IMR-90 (cell line): ENCODE measurements around the gene ATP2B1. TPM values are rescaled to one million over a fixed set of nuclear protein-coding genes. Genes with fewer than 3 reads are reported as not detected.

Source experiments
- ATAC-seq: fragments of 200-7000 bp; cut with Tn5 transposase; 2 replicates; pipeline ENCODE4 v1.9.1; 2020; ENCODE audit warnings: low read depth, mild to moderate bottlenecking, moderate library complexity
- BruUV-seq: library from RNA; stranded (reverse); fragments of 400-500 nt; replicated peaks from 2 replicates; lab custom pipeline; 2021; lab: Mats Ljungman, UMichigan
- CTCF ChIA-PET: fragments of 300-600 bp; formaldehyde crosslinking; extraction: SDS; loops from one replicate; lab custom pipeline; 2021; ENCODE audit warnings: antibody characterized with exemption; lab: Yijun Ruan, JAX
- POLR2A ChIA-PET: fragments of 300-600 bp; sonication (Branson Sonifier 250); formaldehyde crosslinking; loops from one replicate; lab custom pipeline; 2022; ENCODE audit warnings: antibody characterized with exemption; ENCODE audit not compliant: unreplicated experiment; lab: Charles Lee
- DNase-seq: peaks from one replicate; pipeline ENCODE4 v3.0.0; 2013
- H2AFZ ChIP-seq: replicated peaks from 2 replicates; pipeline ENCODE3; 2013; ENCODE audit warnings: low read length, mild to moderate bottlenecking; ENCODE audit not compliant: poor library complexity
- H2AK5ac ChIP-seq: 2 replicates; pipeline ENCODE4 v1.6.1; 2013; ENCODE audit warnings: low read depth, low read length, inconsistent platforms
- H2AK9ac ChIP-seq: replicated peaks from 2 replicates; pipeline ENCODE3; 2013; ENCODE audit warnings: mild to moderate bottlenecking, low read depth, low read length, moderate library complexity; ENCODE audit not compliant: poor library complexity
- H2BK120ac ChIP-seq: 2 replicates; pipeline ENCODE4 v1.6.1; 2013; ENCODE audit warnings: low read depth, low read length, inconsistent platforms
- H2BK15ac ChIP-seq: 3 replicates; pipeline ENCODE4 v1.6.1; 2013; ENCODE audit warnings: low read depth, low read length, inconsistent platforms
- H2BK20ac ChIP-seq: 2 replicates; pipeline ENCODE4 v1.6.1; 2013; ENCODE audit warnings: low read depth, mild to moderate bottlenecking, inconsistent platforms, low read length, moderate library complexity
- H2BK5ac ChIP-seq: 2 replicates; pipeline ENCODE4 v1.6.1; 2013; ENCODE audit warnings: mild to moderate bottlenecking, low read depth, low read length, inconsistent platforms; ENCODE audit not compliant: poor library complexity, severe bottlenecking
- H3K14ac ChIP-seq: replicated peaks from 2 replicates; pipeline ENCODE4 v1.6.1; 2013; ENCODE audit warnings: low read depth, low read length, inconsistent platforms
- H3K18ac ChIP-seq: 2 replicates; pipeline ENCODE4 v1.6.1; 2013; ENCODE audit warnings: low read depth, low read length, control low read depth
- H3K23ac ChIP-seq: 2 replicates; pipeline ENCODE4 v1.6.1; 2013; ENCODE audit warnings: low read depth, low read length, inconsistent platforms
- H3K27ac ChIP-seq: 2 replicates; pipeline ENCODE4 v1.5.1; 2013; ENCODE audit warnings: mild to moderate bottlenecking, control low read depth, low read length; ENCODE audit not compliant: insufficient read depth
- H3K27me3 ChIP-seq: 2 replicates; pipeline ENCODE4 v1.6.1; 2013; ENCODE audit warnings: low read length; ENCODE audit not compliant: control insufficient read depth, insufficient read depth
- H3K36me3 ChIP-seq: 2 replicates; pipeline ENCODE4 v1.6.1; 2013; ENCODE audit warnings: low read length, mixed read lengths; ENCODE audit not compliant: control insufficient read depth, insufficient read depth
- H3K4ac ChIP-seq: 2 replicates; pipeline ENCODE4 v1.6.1; 2013; ENCODE audit warnings: low read depth, low read length, inconsistent platforms
- H3K4me1 ChIP-seq: 2 replicates; pipeline ENCODE4 v1.6.1; 2013; ENCODE audit warnings: low read length, mixed read lengths; ENCODE audit not compliant: control insufficient read depth, insufficient read depth
- H3K4me2 ChIP-seq: 2 replicates; pipeline ENCODE4 v1.6.1; 2013; ENCODE audit warnings: low read depth, mild to moderate bottlenecking, control low read depth, low read length, moderate library complexity
- H3K4me3 ChIP-seq: 2 replicates; pipeline ENCODE4 v1.5.1; 2013; ENCODE audit warnings: low read depth, mild to moderate bottlenecking, control low read depth, low read length, moderate library complexity; ENCODE audit not compliant: insufficient read depth
- H3K56ac ChIP-seq: 2 replicates; pipeline ENCODE4 v1.6.1; 2013; ENCODE audit warnings: low read length, inconsistent platforms; ENCODE audit not compliant: insufficient read depth; ENCODE audit errors: extremely low read depth
- H3K79me1 ChIP-seq, 2 experiments: 2 replicates each; pipeline ENCODE4 v1.6.1; 2013; ENCODE audit warnings: low read length in 2 of 2, inconsistent platforms in 1 of 2, low read depth in 1 of 2
- H3K9ac ChIP-seq: 2 replicates; pipeline ENCODE4 v1.6.1; 2013; ENCODE audit warnings: low read depth, low read length, control low read depth
- H3K9me1 ChIP-seq: 2 replicates; pipeline ENCODE4 v1.6.1; 2013; ENCODE audit warnings: low read length, inconsistent platforms; ENCODE audit not compliant: insufficient read depth
- H3K9me3 ChIP-seq: 2 replicates; pipeline ENCODE4 v1.6.1; 2013; ENCODE audit warnings: low read length; ENCODE audit not compliant: control insufficient read depth, insufficient read depth
- H4K20me1 ChIP-seq: 2 replicates; pipeline ENCODE4 v1.6.1; 2013; ENCODE audit warnings: low read length, inconsistent platforms; ENCODE audit not compliant: insufficient read depth
- H4K5ac ChIP-seq: 2 replicates; pipeline ENCODE4 v1.6.1; 2013; ENCODE audit warnings: mild to moderate bottlenecking, low read depth, low read length, control low read depth
- H4K8ac ChIP-seq, 2 experiments: 2 replicates each; pipeline ENCODE4 v1.6.1; 2013; ENCODE audit warnings: low read depth in 2 of 2, low read length in 2 of 2, control low read depth in 1 of 2, inconsistent platforms in 1 of 2
- H4K91ac ChIP-seq: 2 replicates; pipeline ENCODE4 v1.6.1; 2013; ENCODE audit warnings: low read depth, low read length, inconsistent platforms; ENCODE audit not compliant: insufficient read depth
- CEBPB ChIP-seq: IDR thresholded peaks from 2 replicates; pipeline ENCODE4 v1.6.1; 2012; ENCODE audit warnings: low read depth, low read length, improper control_type of control experiment
- FOS ChIP-seq: fragments of 150-350 bp; IDR thresholded peaks from 2 replicates; pipeline ENCODE4 v1.6.1; 2016; ENCODE audit warnings: low read depth, low read length
- WGBS, 2 experiments: methylation state at CpG; one replicate each; pipeline versions ENCODE4 v1.1.5 to v1.1.7; 2013; ENCODE audit warnings: missing lambda C conversion rate in 2 of 2; ENCODE audit not compliant: insufficient read length in 1 of 2; ENCODE audit errors: extremely low coverage in 2 of 2; 5-methylcytosine and 5-hydroxymethylcytosine counted together
- dilution Hi-C: fragments of 300-500 bp; cut with HindIII; formaldehyde crosslinking; loops from one replicate; pipeline ENCODE4 v1.14.3; 2018; ENCODE audit warnings: low sequenced_read_pairs; ENCODE audit not compliant: unreplicated experiment
- in situ Hi-C: fragments of 300-500 bp; cut with MboI; formaldehyde crosslinking; loops from 3 replicates; pipeline ENCODE4 v1.14.3; 2019; ENCODE audit warnings: low sequenced_read_pairs, inconsistent platforms, mixed read lengths
- intact Hi-C: fragments of 100-400 bp; cut with micrococcal nuclease; formaldehyde crosslinking; loops from 2 replicates; pipeline ENCODE4 v1.10.0; 2022
- polyA plus RNA-seq, 3 experiments: library from polyadenylated mRNA; depleted of rRNA; stranded (reverse); fragments of >200 nt; gene quantifications; 2 replicates each; pipeline ENCODE4 v1.2.3, GENCODE V29; 2012; ENCODE audit warnings: low replicate concordance in 1 of 3
- total RNA-seq: library from RNA; depleted of rRNA; stranded (reverse); fragments of >200 nt; gene quantifications from 2 replicates; pipeline ENCODE4 v1.2.3, GENCODE V29; 2012

The ATP2B1 gene
- total and polyA plus RNA-seq, 2 of the 4 experiments (the other 2 are of a cell fraction), result 9.9 to 32.6 TPM

GRCh38 chr12:89733579-89734201 is 25.1 kb upstream of the ATP2B1 start:
- Histone ChIP-seq H4K20me1 (no peaks in the 10 kb centered on the region), H3K4ac (peak overlapping the region; percentile 46; the same call in 1 of the 2 replicates), H2BK20ac (peak overlapping the region; percentile 1; the same call in 1 of the 2 replicates), H3K4me3 (no peak overlapping the region), H3K36me3 (no peaks in the 10 kb centered on the region), H3K14ac (no peak overlapping the region), H3K27me3 (no peaks in the 10 kb centered on the region), H4K5ac (no peak overlapping the region), H3K56ac (0 out of 2 replicates have a peak overlapping the region, but pooled peaks have one; percentile 38), H3K9me3 (peaks cover 6% of the 10 kb centered on the region; the same call in 1 of the 2 replicates), H3K4me1 (peaks cover 5% of the 10 kb centered on the region), H2AFZ (no peak overlapping the region), H4K91ac (no peak overlapping the region), H3K18ac (peak overlapping the region; percentile 70), H3K9ac (no peak overlapping the region), H2BK120ac (peak overlapping the region; percentile 60), H3K9me1 (no peaks in the 10 kb centered on the region; the same call in 1 of the 2 replicates), H3K27ac (peak overlapping the region; percentile 55; the same call in 1 of the 2 replicates), H4K8ac (peak overlapping the region in 1 of 2 experiments; percentile 0; a peak in 1 of 4 replicates), H2BK15ac (0 out of 3 replicates have a peak overlapping the region, but pooled peaks have one; percentile 1), H2BK5ac (peak overlapping the region; percentile 95), H3K4me2 (peak overlapping the region; percentile 29; the same call in 1 of the 2 replicates), H3K79me1 (no peaks in the 10 kb centered on the region), H2AK9ac (no peak overlapping the region), H3K23ac (peak overlapping the region; percentile 28; the same call in 1 of the 2 replicates), H2AK5ac (no peak overlapping the region)
- DNase-seq, result peak; percentile 90
- WGBS, 2 experiments, result no CpG with 5 or more reads among the region's 5 CpGs
- TF ChIP-seq CEBPB, result peak; percentile 97
- no peak; the same call in 1 of the 2 replicates for TF ChIP-seq FOS
- ATAC-seq, result peak; percentile 60
- ChIA-PET CTCF (no interaction called here), POLR2A (interaction anchor here (0.5 kb wide), 1 partner anchor 1436 kb away, joined by 3 read pairs; no protein-coding TSS in a partner anchor)
- in situ Hi-C loops (no loop called here), intact Hi-C loops (no loop called here), dilution Hi-C loops (no loop called here)
- BruUV-seq, result no TSS peak
